Measurements from ENCODE around the gene CDC45. TPM values are rescaled to one million over a fixed set of nuclear protein-coding genes. Genes with fewer than 3 reads are reported as not detected.

CDC45 gene, protein sequence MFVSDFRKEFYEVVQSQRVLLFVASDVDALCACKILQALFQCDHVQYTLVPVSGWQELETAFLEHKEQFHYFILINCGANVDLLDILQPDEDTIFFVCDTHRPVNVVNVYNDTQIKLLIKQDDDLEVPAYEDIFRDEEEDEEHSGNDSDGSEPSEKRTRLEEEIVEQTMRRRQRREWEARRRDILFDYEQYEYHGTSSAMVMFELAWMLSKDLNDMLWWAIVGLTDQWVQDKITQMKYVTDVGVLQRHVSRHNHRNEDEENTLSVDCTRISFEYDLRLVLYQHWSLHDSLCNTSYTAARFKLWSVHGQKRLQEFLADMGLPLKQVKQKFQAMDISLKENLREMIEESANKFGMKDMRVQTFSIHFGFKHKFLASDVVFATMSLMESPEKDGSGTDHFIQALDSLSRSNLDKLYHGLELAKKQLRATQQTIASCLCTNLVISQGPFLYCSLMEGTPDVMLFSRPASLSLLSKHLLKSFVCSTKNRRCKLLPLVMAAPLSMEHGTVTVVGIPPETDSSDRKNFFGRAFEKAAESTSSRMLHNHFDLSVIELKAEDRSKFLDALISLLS
- total RNA-seq = 3.1 TPM

DNA sequence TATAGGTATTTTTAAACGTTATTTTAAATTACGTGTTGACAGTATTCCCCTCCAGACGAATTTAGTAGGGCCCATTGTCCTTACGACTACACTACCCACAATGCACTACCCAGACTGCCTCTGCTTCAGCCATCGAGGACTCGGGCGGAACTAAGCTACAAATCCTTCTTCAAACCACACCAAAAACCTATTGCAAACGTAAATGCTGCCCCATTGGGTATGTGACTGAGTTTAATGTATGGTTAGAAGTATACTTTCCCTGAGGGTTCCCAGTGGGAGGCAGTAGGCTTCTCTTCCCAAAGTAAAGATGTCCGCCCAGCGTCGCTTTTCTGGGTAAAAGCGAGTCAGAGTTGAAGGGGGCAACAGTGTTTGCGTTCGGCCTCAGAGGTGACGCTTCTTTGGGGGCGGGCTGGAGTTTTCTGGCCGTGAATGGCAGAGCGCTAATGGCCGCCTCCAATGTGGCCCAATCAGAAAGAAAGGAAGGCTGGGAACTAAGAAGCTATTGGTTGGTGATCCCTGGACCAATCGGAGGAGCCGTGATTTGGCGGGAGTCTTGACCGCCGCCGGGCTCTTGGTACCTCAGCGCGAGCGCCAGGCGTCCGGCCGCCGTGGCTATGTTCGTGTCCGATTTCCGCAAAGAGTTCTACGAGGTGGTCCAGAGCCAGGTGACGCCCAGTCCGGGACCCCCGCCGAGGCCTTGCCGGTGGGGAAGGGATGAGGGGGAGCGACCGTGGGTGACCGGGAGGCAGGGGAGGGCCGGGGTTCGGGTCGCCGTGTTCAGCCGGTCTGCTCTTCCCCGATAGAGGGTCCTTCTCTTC is at the start of gene CDC45:
Gene CDC45, plus strand, starts transcription at position 566 of the 818 bp plus-strand sequence. Its CDS starts 49 bp downstream, at position 615.
- H3K36me3 ChIP-seq (ENCODE audit: control insufficient read depth in 3 of 3, insufficient read depth in 3 of 3, low read length in 3 of 3) = peaks cover 7 to 10% (median 10%) of the 10 kb centered on the region in 3 donors
- no peaks in the 10 kb centered on the region for H3K9me3 ChIP-seq (ENCODE audit: control insufficient read depth in 3 of 3, low read length in 3 of 3)
- peak within 1 kb of the TSS; percentile 100 for H3K27ac ChIP-seq (ENCODE audit: low read depth, low read length)
- H3K9ac ChIP-seq (ENCODE audit: low read depth in 1 of 3, low read length in 3 of 3) = peak within 1 kb of the TSS; percentile 89 to 96 (median 94)
- H3K4me3 ChIP-seq (ENCODE audit: low read length in 3 of 3) = peak within 1 kb of the TSS; percentile 80 to 96 (median 95)
- peaks cover 22 to 34% (median 24%) of the 10 kb centered on the region in 3 donors for H3K4me1 ChIP-seq (ENCODE audit: control insufficient read depth in 3 of 3, insufficient read depth in 3 of 3, low read length in 3 of 3)
- H3K27me3 ChIP-seq (ENCODE audit: control insufficient read depth in 3 of 3, insufficient read depth in 3 of 3, low read length in 3 of 3) = no peaks in the 10 kb centered on the region

DNA sequence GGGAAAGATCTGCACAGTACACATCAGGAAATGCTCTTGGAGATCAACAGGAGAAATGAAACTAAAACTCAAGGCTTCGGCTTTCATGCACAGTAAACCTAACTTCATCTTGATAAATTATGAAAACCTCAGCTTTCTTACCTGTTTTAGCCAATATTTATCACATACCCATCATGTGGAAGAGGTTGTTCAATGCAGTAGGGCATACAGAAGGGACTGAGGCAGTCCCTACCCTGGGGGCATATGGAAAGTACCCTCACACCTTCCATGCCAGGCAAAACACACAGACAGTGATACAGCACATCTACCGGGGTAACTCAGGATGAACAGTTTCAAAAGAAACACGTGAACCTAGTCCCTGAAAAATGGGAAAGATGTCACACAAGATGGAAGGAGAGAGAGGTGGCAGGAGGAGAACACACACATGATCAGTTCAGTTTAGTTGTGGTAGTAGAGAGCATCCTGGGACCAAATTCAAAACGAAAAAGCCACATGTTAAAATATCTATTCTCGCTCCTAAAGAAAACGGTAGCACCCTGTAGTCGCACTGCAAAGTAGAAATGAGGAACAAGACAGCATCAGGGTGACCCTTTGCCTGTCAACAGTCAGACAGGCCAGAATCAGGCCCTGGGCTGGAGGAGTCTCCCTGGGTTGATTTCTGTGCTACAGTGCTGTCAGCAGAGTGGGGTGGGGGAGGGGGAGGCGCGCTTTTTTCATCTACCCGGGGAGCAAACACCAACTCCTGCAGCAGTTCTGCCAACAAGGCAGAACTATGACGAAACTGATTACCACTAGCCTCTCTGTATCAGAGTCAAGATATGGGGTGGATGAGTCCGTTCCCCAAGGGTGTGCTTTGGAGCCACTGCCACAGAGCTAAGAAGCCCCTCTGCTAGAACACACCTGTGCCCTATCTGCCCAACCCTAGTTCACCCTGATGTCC is 49.5 kb upstream of the CDC45 start:
- Histone ChIP-seq H3K9me3 (ENCODE audit: control insufficient read depth in 3 of 3, low read length in 3 of 3) (no peaks in the 10 kb centered on the region), H3K36me3 (ENCODE audit: control insufficient read depth in 3 of 3, insufficient read depth in 3 of 3, low read length in 3 of 3) (peaks cover 8 to 11% (median 10%) of the 10 kb centered on the region in 3 donors), H3K4me3 (ENCODE audit: low read length in 3 of 3) (peak overlapping the region; percentile 84 to 92 (median 87)), H3K27ac (ENCODE audit: low read depth, low read length) (peak overlapping the region; percentile 64), H3K9ac (ENCODE audit: low read depth in 1 of 3, low read length in 3 of 3) (peak overlapping the region; percentile 87 to 90 (median 88)), H3K4me1 (ENCODE audit: control insufficient read depth in 3 of 3, insufficient read depth in 3 of 3, low read length in 3 of 3) (peaks cover 24 to 50% (median 29%) of the 10 kb centered on the region in 3 donors), H3K27me3 (ENCODE audit: control insufficient read depth in 3 of 3, insufficient read depth in 3 of 3, low read length in 3 of 3) (no peaks in the 10 kb centered on the region)

DNA sequence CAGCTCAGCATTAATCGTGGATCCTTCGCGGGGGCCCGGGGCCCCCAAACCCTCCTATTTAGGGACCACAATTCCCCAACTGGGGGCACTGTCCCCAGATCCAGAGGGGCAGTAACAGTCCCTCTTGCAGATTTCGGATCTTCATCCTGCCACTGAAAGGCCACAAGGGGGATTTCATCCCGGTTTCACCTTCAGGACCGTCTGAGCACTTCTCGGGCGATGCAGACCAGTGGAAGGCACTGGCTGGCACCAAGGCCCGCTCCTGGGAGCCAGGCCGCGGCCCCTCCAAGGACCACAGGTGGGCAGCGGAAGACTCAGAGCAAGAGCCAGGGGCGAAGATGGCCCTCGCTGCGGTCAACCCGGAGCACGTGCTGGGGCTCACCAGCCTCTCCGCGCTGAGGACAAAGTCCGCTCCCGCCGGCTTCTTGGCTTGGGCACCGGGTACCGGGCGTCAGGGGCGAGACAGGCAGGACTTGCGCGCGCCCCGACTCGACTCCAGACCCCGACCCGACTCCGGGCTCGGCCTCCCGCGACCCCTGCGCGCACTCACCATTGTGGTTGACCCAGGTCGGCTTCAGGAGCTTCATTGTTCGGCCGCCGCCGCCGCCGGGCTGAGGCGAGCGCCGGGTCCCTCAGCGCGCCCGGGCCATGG is 48.7 kb upstream of the CDC45 start:
- peaks cover 24 to 48% (median 29%) of the 10 kb centered on the region in 3 donors for H3K4me1 ChIP-seq (ENCODE audit: control insufficient read depth in 3 of 3, insufficient read depth in 3 of 3, low read length in 3 of 3)
- peaks cover 13 to 16% (median 16%) of the 10 kb centered on the region in 3 donors for H3K36me3 ChIP-seq (ENCODE audit: control insufficient read depth in 3 of 3, insufficient read depth in 3 of 3, low read length in 3 of 3)
- H3K4me3 ChIP-seq (ENCODE audit: low read length in 3 of 3) = peak overlapping the region; percentile 84 to 92 (median 87)
- peak overlapping the region; percentile 64 for H3K27ac ChIP-seq (ENCODE audit: low read depth, low read length)
- no peaks in the 10 kb centered on the region for H3K9me3 ChIP-seq (ENCODE audit: control insufficient read depth in 3 of 3, low read length in 3 of 3)
- H3K27me3 ChIP-seq (ENCODE audit: control insufficient read depth in 3 of 3, insufficient read depth in 3 of 3, low read length in 3 of 3) = no peaks in the 10 kb centered on the region
- peak overlapping the region; percentile 87 to 90 (median 88) for H3K9ac ChIP-seq (ENCODE audit: low read depth in 1 of 3, low read length in 3 of 3)

DNA sequence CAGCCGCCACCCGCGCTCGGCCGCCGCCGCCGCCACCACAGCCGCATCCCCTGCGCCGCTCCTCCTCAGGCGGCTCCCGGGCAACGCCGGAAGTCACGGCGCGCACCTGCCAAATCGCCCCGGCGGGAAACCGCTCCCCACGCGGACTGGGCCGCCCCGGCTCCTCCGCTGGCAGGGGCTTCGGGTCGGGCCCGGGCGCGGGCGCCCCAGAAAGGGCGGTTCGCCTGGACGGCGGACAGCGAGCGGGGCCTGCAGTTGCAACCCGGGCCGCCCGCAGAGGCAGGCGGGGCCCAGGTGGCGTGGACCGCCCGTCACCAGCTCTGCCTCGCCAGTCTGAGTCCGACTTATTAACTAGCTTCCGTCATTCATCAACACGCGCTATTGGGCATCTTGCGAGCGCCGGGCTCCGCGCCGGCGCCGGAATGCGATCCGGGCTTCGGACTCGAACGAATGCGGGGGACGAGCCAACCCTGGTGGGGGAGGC is 48.0 kb upstream of the CDC45 start, which contains the start of gene HIRA:
Gene HIRA, minus strand, starts transcription at position 85 of the 484 bp plus-strand sequence. CDS start 257 bp downstream, outside the sequence.
- peaks cover 13 to 20% (median 19%) of the 10 kb centered on the region in 3 donors for H3K36me3 ChIP-seq (ENCODE audit: control insufficient read depth in 3 of 3, insufficient read depth in 3 of 3, low read length in 3 of 3)
- peaks cover 24 to 44% (median 29%) of the 10 kb centered on the region in 3 donors for H3K4me1 ChIP-seq (ENCODE audit: control insufficient read depth in 3 of 3, insufficient read depth in 3 of 3, low read length in 3 of 3)
- peak within 1 kb of the TSS; percentile 88 to 98 (median 97) for H3K9ac ChIP-seq (ENCODE audit: low read depth in 1 of 3, low read length in 3 of 3)
- H3K27me3 ChIP-seq (ENCODE audit: control insufficient read depth in 3 of 3, insufficient read depth in 3 of 3, low read length in 3 of 3) = no peaks in the 10 kb centered on the region
- H3K9me3 ChIP-seq (ENCODE audit: control insufficient read depth in 3 of 3, low read length in 3 of 3) = no peaks in the 10 kb centered on the region
- peak within 1 kb of the TSS; percentile 93 to 99 (median 98) for H3K4me3 ChIP-seq (ENCODE audit: low read length in 3 of 3)
- H3K27ac ChIP-seq (ENCODE audit: low read depth, low read length) = peak within 1 kb of the TSS; percentile 97

DNA sequence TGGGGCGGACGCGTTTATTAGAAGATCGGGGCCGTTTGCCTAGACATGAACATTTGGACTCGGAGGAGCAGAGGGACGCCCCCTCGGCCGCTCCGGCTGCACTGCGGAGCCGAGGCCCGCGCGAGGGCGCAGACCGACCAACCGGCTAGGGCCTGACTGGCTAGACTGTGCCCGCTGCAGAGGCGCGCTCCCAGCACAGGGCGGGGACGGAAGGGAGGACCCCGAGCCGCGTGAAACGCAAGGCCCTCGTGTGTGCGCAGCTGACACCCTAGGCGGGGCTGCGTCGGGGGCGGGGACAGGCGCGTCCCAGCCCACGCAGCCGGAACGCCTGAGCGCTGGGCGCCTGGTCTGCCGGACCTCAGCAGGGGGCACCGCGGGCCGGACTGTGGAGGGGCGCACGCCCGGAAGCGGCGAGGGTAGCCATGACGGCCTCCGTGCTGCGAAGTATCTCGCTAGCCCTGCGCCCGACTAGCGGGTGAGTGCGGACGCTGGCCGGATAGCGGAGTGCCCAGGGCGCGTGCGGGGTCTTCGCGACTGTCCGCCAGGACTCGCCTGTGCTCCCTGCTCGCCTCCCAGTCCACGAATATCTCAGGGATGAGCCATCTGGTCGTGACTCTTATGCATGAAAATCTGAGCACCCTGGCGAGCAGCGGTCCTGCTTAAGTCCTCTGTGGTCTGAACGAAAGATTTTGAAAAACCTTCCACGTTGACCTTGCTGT is 47.4 kb upstream of the CDC45 start, which contains the start of gene MRPL40:
Gene MRPL40, plus strand, starts transcription at position 413 of the 719 bp plus-strand sequence. Its CDS starts 10 bp downstream, at position 423.
- Histone ChIP-seq H3K27ac (ENCODE audit: low read depth, low read length) (peak within 1 kb of the TSS; percentile 97), H3K27me3 (ENCODE audit: control insufficient read depth in 3 of 3, insufficient read depth in 3 of 3, low read length in 3 of 3) (no peaks in the 10 kb centered on the region), H3K4me1 (ENCODE audit: control insufficient read depth in 3 of 3, insufficient read depth in 3 of 3, low read length in 3 of 3) (peaks cover 24 to 40% (median 29%) of the 10 kb centered on the region in 3 donors), H3K9ac (ENCODE audit: low read depth in 1 of 3, low read length in 3 of 3) (peak within 1 kb of the TSS; percentile 88 to 98 (median 97)), H3K9me3 (ENCODE audit: control insufficient read depth in 3 of 3, low read length in 3 of 3) (no peaks in the 10 kb centered on the region), H3K4me3 (ENCODE audit: low read length in 3 of 3) (peak within 1 kb of the TSS; percentile 93 to 99 (median 98)), H3K36me3 (ENCODE audit: control insufficient read depth in 3 of 3, insufficient read depth in 3 of 3, low read length in 3 of 3) (peaks cover 18 to 25% (median 21%) of the 10 kb centered on the region in 3 donors)

DNA sequence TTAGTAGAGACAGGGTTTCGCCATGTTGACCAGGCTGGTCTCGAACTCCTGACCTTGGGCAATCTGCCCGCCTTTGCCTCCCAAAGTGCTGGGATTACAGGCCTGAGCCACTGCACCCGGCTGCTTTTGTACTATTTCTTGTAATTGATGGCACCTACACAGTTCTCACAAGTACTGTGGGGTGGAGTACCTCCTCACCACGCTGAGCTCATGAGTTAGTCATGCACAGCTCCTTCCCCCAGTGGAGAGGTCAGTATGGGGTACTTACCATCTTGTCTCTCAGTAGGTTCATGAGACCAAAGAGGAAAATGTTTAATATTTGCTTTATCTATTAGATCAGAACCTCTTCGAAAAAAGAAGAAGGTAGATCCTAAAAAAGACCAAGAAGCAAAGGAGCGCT is 45.3 kb upstream of the CDC45 start:
- Histone ChIP-seq H3K27me3 (ENCODE audit: control insufficient read depth in 3 of 3, insufficient read depth in 3 of 3, low read length in 3 of 3) (no peaks in the 10 kb centered on the region), H3K4me1 (ENCODE audit: control insufficient read depth in 3 of 3, insufficient read depth in 3 of 3, low read length in 3 of 3) (peaks cover 29 to 40% (median 31%) of the 10 kb centered on the region in 3 donors), H3K36me3 (ENCODE audit: control insufficient read depth in 3 of 3, insufficient read depth in 3 of 3, low read length in 3 of 3) (peaks cover 18 to 26% (median 21%) of the 10 kb centered on the region in 3 donors), H3K4me3 (ENCODE audit: low read length in 3 of 3) (no peak overlapping the region), H3K9me3 (ENCODE audit: control insufficient read depth in 3 of 3, low read length in 3 of 3) (no peaks in the 10 kb centered on the region), H3K27ac (ENCODE audit: low read depth, low read length) (no peak overlapping the region), H3K9ac (ENCODE audit: low read depth in 1 of 3, low read length in 3 of 3) (no peak overlapping the region)

DNA sequence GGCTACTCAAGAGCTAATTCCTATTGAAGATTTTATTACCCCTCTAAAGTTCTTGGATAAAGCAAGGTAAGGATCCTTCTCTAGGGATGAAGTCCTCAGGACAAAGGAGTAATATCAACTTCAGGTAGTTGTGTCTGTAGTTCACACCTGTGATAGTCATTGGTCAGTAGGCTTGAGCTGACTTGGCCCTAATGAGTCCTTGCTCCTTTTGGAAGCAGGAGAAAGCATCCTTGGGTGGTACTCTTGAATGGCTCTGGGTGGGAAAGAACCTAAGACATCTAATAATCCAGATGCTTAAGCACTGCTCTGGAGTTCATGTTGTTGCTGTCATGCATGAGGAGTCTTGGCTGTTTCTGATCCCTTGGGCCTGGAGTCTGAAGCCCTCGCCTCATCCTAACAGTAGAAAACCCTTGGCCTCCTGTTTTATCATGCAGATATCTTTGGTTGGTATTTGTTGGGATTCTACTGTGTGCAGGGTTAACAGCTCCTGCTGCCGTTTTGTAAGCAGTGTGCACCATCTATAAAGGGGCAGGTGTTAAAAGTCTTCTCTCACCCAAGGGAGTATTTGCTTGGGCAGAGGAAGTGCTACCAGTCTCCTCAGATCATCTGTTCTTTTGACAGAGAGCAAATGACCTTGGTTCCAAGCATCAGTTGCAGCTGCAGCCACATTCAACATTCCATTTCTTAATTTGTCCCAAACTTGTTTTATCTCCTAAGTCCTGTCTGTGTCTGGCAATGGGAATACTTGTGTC is 44.7 kb upstream of the CDC45 start:
- Histone ChIP-seq H3K9ac (ENCODE audit: low read depth in 1 of 3, low read length in 3 of 3) (no peak overlapping the region), H3K9me3 (ENCODE audit: control insufficient read depth in 3 of 3, low read length in 3 of 3) (no peaks in the 10 kb centered on the region), H3K27ac (ENCODE audit: low read depth, low read length) (no peak overlapping the region), H3K4me1 (ENCODE audit: control insufficient read depth in 3 of 3, insufficient read depth in 3 of 3, low read length in 3 of 3) (peaks cover 26 to 35% (median 30%) of the 10 kb centered on the region in 3 donors), H3K36me3 (ENCODE audit: control insufficient read depth in 3 of 3, insufficient read depth in 3 of 3, low read length in 3 of 3) (peaks cover 18 to 26% (median 21%) of the 10 kb centered on the region in 3 donors), H3K4me3 (ENCODE audit: low read length in 3 of 3) (no peak overlapping the region), H3K27me3 (ENCODE audit: control insufficient read depth in 3 of 3, insufficient read depth in 3 of 3, low read length in 3 of 3) (no peaks in the 10 kb centered on the region)
